SH-SY5Y (cell line): ENCODE data around the gene HCRTR1.

Experiments
- GATA2 ChIP-seq: IDR thresholded peaks from 2 replicates; pipeline ENCODE4 v1.6.1; 2011; ENCODE audit warnings: mild to moderate bottlenecking, low read depth, low read length
- GATA3 ChIP-seq: IDR thresholded peaks from 2 replicates; pipeline ENCODE4 v1.6.1; 2011; ENCODE audit warnings: low read depth, mild to moderate bottlenecking, low read length, moderate library complexity

- peak; percentile 28; the same call in 1 of the 2 replicates for TF ChIP-seq GATA2
- TF ChIP-seq GATA3: no peak
These were observed 33.6 kb downstream of the HCRTR1 start for GRCh38 chr1:31651089-31651420.
